Activated CD4-positive, alpha-beta T cell treated with anti-CD3 and anti-CD28 coated beads, Interleukin-10, Interleukin-2, amounts not matched to agents 100 ng/mL and 50 ng/mL, durations not matched to agents 16 hours and 8 hours (primary cell): ENCODE measurements around the gene PTAR1.
"Not testable (repeated sequence)": the region's sequence is repeated elsewhere in the genome, so short reads cannot be mapped to it uniquely, and the experiment has no call there.

Experiments
- DNase-seq: peaks from one replicate; pipeline ENCODE4 v3.0.0-alpha.2; 2020

PTAR1 gene, protein sequence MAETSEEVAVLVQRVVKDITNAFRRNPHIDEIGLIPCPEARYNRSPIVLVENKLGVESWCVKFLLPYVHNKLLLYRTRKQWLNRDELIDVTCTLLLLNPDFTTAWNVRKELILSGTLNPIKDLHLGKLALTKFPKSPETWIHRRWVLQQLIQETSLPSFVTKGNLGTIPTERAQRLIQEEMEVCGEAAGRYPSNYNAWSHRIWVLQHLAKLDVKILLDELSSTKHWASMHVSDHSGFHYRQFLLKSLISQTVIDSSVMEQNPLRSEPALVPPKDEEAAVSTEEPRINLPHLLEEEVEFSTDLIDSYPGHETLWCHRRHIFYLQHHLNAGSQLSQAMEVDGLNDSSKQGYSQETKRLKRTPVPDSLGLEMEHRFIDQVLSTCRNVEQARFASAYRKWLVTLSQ

DNA sequence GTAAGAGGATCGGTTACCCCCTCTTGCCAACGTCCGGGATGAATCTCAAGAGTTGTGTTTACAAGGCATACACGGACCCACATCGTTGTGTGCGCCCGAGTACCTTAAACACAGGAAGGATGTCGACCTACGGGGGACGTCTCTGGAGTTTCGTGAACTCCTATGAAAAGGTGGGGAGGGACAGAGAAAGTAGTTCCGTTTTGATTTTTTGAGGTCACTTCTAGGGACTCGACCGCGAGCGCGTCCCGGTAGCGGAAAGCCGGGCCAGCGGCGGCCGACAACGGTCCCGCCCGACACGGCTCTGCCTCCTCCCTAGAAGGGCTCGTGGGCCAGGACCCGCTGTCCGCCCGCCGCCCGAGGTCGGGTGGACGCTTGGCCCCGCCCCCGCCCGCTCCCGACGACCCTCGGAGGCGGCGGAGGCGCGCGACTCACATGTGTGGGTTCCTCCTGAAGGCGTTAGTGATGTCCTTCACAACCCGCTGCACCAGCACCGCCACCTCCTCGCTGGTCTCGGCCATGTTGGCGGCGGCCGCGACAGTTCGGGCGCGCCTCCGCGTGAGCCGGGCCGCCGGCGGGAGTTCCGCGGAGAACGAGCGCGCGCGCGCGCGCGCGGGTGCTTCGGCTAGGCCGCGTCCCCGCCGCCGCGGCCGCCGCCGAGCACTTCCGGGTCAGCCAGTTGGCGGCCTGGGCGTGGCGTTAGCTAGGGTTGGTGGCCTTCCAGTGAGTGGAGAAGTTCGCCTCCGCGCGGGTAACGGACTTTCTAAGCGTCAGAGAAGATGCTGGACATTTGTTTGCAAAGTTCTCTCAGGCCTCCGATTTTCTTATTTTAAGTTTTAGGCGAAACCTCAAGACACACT is at the start of gene PTAR1:
Gene PTAR1 (minus strand): TSS at position 591 of the 857 bp plus-strand sequence. CDS start 73 bp downstream, at position 518.
- DNase-seq: peak; percentile 94

DNA sequence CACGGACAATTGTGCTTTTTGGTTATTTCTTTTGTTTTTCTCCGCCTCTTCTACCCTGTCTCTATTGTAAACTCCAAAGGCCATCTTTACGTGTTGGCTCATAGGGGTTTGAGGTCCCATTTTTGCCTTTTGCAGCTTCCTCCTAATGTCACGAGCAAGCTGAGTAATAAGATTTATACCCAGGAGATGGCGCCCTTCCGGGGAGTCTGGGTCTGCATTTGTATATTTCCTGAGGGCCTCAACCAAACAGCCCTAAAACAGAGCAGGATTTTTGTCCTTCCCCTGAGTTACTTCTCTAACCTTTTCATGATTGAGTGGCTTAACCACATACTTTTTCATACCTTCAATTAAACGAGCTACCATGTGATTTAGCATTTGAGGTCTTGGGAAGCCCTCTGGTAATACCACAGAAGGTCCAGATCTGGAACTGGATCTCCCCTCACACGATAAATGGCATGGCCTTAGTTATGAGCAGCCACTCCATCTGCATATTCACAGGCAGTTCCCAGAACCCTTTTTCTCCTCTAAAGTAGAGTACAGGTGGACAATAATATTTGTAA is 49.6 kb upstream of the PTAR1 start:
- DNase-seq: peak; percentile 32

DNA sequence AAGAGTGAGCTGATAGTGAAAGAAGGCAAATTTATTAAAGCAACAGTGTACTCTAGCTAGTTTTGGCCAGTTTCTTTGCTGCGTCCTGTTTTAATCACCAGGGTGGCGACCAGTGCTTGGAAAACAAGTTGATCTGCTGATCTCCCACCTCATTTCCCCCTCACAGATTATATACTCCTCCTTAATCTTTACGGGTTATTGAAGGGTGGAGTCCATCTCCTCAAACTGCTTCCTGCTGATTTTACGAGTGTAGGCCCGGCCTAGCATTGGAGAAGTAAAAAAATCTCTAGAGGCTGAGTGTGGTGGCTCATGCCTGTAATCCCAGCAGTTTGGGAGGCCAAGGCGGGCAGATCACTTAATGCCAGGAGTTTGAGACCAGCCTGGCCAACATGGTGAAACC is 46.8 kb upstream of the PTAR1 start:
- DNase-seq: no peak

DNA sequence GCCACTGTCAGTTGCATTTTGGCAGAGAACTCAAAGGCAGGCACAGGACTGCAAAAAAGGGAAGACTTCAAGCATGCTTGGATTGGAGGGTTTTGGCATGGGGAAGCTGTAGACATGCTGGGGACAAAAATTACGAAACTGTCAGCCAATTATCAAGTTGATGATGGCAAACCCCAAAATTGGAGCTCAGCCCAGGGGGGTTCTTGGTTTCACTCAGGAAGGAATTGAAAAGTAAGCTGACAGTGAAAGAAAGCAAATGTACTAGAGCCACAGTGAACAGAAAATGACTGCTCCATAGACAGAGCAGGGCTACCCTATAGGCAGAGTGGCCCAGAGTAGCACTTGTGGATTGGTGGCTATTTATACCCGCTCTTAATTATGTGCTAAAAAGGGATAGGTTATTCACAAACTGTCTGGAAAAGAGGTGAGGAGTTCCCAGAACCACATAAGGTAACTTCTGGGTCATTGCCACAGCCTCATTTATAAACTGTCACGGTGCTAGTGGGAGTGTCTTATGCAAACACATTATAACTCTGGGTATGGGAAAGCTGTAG is 46.2 kb upstream of the PTAR1 start:
- no peak for DNase-seq

DNA sequence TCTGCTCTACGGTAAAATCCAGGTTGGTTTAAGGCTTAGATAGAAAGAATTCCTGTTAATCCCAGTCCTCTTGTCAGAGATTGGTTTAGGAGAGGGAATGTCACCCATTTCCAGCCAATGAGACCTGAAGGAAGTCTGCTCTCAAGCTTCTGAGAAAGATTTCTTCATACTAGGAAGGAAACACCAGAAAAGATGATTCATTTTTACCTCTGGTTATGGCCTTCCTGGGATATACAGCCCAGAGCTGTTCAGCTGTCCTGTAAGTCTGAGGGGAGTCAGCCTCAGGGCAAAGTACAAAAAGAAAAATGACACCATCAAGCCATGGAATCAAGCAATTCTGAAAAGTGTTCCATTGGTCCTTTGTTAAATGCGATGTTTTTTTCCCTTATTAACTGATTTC is 42.2 kb upstream of the PTAR1 start:
- DNase-seq: no peak

DNA sequence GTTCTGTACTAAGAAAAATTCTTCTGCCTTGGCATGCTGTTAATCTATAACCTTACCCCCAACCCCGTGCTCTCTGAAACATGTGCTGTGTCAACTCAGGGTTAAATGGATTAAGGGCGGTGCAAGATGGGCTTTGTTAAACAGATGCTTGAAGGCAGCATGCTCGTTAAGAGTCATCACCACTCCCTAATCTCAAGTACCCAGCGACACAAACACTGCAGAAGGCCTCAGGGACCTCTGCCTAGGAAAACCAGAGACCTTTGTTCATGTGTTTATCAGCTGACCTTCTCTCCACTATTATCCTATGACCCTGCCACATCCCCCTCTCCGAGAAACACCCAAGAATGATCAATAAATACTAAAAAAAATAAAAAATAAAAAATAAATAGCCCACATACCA is 40.2 kb upstream of the PTAR1 start:
- not testable (repeated sequence) for DNase-seq

DNA sequence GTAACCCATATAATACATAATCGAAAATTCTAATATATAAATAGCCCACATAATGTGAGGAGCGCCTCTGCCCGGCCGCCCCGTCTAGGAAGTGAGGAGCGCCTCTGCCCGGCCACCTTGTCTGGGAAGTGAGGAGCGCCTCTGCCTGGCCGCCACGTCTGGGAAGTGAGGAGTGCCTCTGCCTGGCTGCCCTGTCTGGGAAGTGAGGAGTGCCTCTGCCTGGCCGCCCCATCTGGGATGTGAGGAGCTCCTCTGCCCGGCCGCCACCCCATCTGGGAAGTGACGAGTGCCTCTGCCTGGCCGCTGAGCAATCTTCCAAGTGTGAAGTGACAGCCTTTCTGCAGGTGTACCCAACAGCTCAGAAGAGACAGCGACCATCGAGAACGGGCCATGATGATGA is 39.7 kb upstream of the PTAR1 start:
- not testable (repeated sequence) for DNase-seq

DNA sequence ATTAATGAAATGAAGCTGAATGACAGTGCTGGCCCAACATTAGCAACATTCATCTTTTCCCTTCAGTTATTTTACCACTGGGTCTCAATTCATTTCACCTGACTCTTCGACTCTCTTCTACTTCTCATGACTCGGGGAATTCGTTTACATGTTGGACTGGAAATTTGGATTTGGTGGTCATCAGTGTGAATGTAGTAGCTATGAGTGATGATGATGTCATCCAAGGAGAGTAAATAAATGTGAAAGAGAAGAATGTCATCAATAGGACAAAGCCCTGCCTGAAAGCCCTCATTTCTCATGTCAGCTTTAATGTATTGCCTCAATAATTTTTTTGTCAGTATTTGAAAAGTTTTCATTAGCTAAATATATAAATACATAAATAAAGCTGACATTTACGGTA is 38.9 kb upstream of the PTAR1 start:
- DNase-seq: no peak

DNA sequence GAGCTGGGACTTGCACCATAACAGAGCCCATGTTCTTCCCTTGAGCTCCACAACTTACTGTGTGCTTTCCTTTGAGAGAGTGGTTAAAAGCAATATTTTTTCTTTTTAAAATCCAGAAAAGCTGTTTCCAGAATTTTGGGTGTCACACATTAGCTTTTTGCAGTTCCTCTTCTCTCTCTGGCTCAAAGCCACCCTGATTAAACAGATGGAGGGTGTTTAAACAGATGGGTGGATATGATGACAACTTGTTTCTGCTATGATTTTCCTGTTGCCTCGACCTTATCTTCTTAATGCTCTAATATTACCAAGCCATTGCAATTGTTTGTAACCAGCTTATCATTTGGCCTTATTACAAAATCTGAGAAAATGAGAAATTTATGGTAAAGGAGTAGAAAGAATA is 37.9 kb upstream of the PTAR1 start:
- DNase-seq: no peak

DNA sequence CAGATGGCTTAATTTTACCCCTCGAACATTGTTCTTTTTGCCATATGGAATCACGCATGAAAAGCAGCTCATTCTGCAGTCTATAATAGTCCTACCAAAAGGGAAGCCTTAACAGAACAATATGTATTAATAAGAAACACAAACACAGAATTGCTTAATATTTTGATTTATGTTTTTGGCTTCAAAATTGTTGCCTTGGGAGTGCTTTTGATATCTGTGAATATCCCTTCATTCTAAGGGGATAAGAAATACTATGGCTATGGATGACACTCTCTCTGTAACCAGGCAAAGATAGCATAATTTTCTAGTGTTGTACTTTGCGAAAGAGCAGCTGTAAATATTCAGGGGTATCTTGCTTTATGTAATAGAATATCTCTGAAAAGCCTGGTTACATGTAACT is 34.5 kb upstream of the PTAR1 start:
- DNase-seq: no peak

DNA sequence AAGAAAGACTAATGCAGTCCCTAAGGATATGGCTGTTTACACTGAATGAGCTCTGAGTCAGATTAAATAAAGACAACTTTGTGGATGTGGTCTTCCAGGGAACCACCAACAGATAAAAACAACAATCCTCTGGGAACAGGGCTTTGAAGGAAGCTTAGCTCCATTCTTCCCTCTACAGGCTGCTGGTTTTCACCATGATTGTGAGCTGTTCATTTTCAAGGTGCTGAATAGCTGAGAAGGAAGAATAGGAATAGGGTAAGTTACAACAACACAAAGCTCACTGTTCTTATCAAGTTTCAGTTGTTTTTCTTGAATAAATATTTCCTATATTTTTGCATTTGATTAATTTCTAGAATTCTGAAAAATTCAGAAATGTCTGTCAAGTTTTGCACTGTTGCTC is 25.9 kb upstream of the PTAR1 start:
- no peak for DNase-seq

DNA sequence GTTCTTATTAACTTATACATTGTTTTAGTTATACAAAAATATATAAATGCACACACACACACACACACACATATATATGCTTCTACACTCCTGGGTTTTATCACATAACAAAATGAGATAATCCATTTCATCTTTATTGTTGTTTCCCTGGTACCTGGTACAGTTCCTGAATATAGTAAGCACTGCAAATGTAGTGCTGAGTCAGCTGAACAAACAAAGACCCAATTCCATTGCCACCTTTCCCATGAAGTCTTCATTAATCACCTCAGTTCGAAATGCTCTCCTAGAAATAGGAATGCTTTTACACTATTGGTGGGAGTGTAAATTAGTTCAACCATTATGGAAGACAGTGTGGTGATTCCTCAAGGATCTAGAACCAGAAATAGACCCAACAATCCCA is 13.4 kb upstream of the PTAR1 start:
- no peak for DNase-seq

DNA sequence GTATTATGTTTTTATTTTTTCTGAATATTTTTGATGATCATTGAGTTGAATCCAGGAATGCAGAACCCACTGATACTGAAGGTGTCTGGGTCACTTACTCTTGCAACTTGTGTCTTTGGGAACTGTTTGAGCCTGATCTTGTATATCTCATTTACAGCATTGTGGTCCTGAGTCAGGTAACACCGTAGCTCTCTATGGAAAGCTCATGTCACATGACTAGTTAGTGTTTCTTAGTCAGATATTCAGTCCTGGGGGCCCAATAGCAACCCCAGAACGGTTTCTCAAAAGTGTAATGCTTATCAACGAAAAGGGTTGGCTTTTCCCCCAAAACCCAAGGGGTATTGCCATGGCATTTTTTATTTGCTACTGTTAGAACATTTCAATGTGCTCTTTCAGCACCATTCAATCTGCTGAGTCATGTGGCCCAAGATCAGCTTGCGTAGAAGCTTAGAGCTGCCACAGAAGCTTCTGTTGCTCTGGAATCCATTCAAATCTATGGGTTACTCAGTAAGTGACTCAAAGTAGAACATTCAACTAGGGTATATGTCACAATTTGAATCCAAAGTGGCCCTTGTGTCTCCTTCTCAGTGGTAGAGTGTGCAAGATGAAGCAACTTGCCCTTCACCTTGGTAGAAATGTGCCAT is 12.1 kb upstream of the PTAR1 start:
- no peak for DNase-seq

DNA sequence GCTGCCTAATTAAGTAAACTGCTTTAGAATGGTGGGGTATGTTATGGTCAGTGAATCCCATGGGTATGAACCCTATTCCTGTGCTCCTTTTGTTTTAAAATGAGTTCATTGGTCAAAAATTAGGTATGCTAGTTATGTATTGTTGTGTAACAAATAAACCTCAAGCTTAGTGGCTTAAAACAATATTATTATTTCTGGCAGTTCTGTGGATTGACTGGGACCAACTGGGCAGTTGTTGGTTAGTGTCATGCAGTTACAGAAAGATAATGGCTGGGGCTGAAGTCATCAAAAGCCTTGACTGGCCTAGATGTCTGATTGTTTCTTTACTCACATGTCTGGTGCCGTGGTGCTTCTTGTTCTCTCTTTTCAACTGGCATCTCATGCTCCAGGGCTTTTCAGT is 8.9 kb upstream of the PTAR1 start:
- DNase-seq: no peak

DNA sequence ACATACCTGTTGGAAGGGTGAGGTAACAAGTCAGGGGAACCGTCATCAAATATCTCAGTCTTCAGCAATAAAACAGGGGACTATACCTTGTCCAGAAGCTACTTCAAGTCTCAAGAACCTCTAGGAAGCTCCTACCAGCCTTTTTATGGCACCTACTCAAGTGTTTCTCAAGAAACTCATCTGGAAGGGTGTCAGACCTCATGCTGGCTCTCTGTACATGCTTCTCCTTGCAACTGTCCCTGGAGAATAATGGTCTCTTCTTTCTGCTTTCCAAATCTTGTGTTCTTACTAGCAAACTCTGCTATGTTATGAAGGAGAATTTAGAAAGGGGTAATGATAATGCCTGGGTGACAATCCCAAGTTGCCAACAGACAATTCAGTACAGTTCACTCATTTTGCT is 8.3 kb upstream of the PTAR1 start:
- no peak for DNase-seq

DNA sequence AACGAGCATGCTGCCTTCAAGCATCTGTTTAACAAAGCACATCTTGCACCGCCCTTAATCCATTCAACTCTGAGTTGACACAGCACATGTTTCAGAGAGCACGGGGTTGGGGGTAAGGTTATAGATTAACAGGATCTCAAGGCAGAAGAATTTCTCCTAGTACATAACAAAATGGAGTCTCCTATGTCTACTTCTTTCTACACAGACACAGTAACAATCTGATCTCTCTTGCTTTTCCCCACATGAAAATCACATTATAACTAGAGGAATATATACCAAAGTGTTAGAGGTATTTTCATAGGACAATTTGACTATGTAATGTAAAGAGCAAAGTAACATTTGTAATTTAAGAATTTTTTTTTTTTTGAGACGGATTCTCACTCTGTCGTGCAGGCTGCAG is 4.1 kb upstream of the PTAR1 start:
- DNase-seq: not testable (repeated sequence)

DNA sequence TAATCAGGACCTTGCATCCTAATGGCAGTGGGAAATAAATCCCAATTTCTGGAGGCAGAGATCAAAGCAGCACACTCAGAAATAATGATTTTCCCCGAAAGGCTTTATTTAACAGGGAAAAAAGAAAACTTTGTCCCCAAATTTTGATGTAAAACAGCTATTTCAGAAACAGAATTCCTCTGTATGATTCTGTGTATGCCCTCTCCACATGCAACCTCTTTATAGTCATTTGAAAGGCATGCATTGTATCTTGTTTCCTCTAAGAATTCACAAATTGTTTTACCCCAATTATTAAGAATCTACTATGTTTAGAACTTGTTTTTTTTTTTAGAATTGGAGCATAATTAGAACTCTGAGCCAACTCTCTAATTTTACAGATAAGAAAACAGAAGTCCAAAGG is 2.7 kb upstream of the PTAR1 start:
- DNase-seq: no peak

DNA sequence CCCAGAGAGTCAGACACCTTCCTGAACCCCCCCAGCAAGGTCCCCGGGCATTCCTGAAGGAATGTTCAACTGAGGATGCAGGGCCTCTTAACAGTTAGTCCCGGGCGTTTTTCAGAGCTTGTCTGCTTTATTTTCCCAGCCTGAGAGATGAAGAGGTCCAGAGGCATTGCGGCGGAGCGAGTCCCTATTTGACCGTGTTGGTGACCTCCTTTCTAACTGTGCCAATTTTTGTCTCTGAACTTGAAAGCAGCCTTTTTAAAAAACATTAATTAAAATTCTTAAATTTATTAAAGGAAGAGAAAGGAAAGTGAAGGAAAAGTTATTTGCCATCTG is 433 bp upstream of the PTAR1 start:
- DNase-seq: no peak

DNA sequence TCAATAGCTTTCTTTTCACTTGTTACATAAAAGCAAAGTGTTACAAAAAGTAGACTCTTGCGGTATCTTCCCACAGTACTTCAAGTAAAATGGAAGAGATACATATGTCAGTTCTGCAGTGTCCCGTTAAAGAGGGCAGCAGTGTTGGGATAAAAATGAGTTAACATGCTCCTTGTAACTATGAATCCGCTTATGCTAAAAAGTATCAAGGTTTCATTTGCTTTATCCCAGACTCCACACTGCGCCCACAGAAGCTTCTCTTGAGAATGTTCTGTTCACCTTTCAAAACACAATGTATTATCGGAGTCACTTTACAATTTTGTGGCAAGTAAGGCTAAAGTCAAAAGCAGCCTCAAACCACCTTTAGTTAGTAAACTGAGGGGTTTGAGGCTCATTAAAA is 790 bp downstream of the PTAR1 start:
- no peak for DNase-seq

DNA sequence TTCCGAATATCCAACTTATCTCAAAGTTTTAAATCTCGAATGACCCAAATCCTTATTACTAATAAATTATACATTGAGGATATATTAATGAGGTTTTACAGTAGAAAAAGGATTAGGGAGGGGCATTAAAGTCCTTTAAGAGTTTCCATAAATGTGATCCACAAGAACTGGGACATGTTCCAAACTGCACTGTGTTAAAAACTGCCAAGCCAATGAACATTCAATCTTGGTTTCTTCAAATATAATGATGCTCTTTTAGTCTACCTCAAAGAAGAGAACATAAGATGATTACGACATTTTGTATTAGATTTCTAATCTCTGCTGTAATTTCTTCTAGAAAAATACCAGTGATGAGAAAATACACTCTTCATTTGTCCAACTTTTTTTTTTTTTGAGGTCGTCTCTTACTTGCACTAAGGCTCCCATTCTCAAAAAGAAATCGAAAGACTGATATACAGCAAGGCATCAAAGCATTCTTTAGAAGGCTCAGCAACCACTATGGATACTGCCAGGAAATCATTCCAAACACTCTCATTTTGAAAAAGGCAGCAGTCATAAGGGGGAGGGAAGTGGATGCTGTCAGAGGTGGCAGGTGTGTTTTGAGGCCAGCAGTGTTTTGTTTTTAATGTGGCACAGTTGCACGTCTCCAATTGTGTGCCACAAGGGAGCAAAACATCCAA is 1.7 kb downstream of the PTAR1 start:
- DNase-seq: peak; percentile 60

DNA sequence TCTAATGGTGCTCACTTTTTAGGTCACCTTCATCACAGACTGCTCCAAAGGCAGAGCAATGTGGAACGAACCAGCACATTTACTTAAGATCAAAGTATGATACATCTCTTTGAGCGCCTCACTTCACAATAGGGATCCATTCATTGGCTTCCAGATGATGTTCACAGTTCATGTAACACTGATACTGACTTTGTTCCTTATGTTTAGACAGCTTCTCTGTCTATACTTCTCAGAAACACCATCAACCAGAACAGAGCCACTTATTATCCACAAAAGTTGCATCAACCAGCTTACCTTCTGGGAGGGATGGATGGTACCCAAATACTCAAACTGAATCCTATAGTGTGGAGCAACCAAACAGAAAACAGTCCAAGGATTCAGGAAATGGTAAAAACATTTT is 4.6 kb downstream of the PTAR1 start:
- DNase-seq: no peak

DNA sequence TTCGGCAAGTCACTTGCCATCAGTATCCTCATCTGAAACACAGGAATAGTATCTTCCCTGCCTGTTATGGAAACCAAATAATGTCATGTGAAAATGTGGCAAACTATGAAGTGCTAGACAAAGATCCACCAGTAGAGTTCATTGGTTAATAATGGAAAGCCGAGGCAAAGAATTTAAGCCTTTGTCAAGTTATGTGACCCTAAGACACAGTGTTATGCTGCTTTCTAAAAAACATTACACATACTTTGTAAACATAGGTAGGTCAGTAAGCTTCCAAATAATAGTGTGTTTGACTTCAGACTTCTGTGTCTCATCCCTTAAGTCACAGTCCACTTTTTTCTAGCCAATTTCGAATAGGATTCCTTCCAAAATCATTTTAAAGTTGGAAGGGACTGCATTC is 6.0 kb downstream of the PTAR1 start:
- DNase-seq: no peak

DNA sequence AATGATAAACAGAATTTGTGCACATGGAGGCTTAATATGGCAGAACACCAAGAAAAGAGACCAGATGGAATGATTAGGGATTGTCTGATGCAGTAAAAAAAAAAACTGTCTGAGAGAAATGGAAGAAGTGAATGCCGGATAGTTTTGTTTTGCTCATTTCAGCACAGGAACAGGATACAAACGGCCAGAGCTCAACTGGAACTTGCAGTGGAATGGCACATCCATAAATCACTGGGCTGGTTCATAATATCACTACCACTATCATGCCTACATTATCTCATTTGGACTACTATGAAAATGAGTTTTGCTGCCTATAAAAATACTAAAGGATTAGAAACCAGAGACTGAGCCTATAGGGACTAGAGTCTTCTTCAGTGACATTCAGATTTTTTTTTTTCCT is 9.7 kb downstream of the PTAR1 start:
- DNase-seq: no peak
